Bronchial epithelial cell (primary cell): Measurements from ENCODE around the gene TSTD2. TPM values are rescaled to one million over a fixed set of nuclear protein-coding genes. Genes with fewer than 3 reads are reported as not detected.

Experiments used
- DNase-seq: peaks from one replicate; pipeline ENCODE4 v3.0.0-alpha.2; 2010; ENCODE audit warnings: low read depth
- FAIRE-seq: peaks from 2 replicates; lab custom pipeline; 2011; peaks lifted over from hg19 to GRCh38; lab: Jason Lieb, UNC
- H3K27me3 ChIP-seq: 2 replicates; pipeline ENCODE4 v1.5.1; 2011; ENCODE audit warnings: low read length; ENCODE audit not compliant: control insufficient read depth, insufficient read depth
- H3K36me3 ChIP-seq: 2 replicates; pipeline ENCODE4 v1.5.1; 2011; ENCODE audit warnings: low read length; ENCODE audit not compliant: control insufficient read depth, insufficient read depth
- H3K4me3 ChIP-seq: 2 replicates; pipeline ENCODE4 v1.5.1; 2011; ENCODE audit warnings: mild to moderate bottlenecking, low read depth, low read length, control low read depth
- CTCF ChIP-seq: IDR thresholded peaks from 2 replicates; pipeline ENCODE4 v1.5.1; 2011; ENCODE audit warnings: mild to moderate bottlenecking, moderate library complexity, low read length, control low read depth, inconsistent platforms; ENCODE audit not compliant: insufficient read depth, severe bottlenecking
- total RNA-seq: library from RNA; depleted of rRNA; stranded (reverse); fragments of >200 nt; gene quantifications from 2 replicates; pipeline ENCODE4 v1.2.1, GENCODE V29; 2014

Gene TSTD2
- 15.0 and 19.3 TPM in 2 replicates for total RNA-seq

GRCh38 chr9:97632985-97633858 lies at the start of gene TSTD2, which contains the start of gene NCBP1:
Gene TSTD2, minus strand, starts transcription at chr9:97633368. Its CDS starts 5,806 bp downstream, at chr9:97627562.
Gene NCBP1, plus strand, starts transcription at chr9:97633821. Its CDS starts 61 bp downstream, at chr9:97633882.
- no peaks in the 10 kb centered on the region for H3K27me3 ChIP-seq
- no peak for FAIRE-seq
- peak; percentile 90 for DNase-seq

GRCh38 chr9:97682242-97682641 lies 49.1 kb upstream of the TSTD2 start:
- FAIRE-seq: no peak

More at GRCh38 chr9:97632985-97633858, at the start of gene TSTD2, which contains the start of gene NCBP1:
- peak within 1 kb of the TSS; percentile 94 for H3K4me3 ChIP-seq
- H3K36me3 ChIP-seq: no peaks in the 10 kb centered on the region
- peak; percentile 7 for TF ChIP-seq CTCF

DNA sequence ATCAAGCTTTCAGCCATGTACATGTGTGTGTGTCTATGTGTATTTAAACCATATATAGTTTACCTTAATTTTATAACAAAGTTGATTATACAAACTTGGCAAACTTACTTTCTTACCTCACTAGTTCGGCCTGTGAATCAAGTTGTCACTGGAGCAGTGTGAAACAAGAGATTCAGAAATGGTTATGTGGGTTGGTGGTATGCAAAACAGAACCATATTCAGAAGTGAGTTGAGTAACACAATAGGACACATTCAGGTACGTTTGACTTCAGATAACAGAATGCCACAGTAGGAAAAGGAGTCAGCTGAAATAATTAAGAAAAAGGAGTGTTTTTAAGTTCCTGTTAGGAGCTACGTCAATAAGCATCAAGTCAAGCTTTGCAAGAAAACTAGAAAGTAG lies 42.5 kb upstream of the TSTD2 start:
- no peak for TF ChIP-seq CTCF
- DNase-seq: no peak
- H3K4me3 ChIP-seq: no peak overlapping the region
- H3K27me3 ChIP-seq: no peaks in the 10 kb centered on the region
- peaks cover 2% of the 10 kb centered on the region for H3K36me3 ChIP-seq
- no peak for FAIRE-seq

More at GRCh38 chr9:97682242-97682641, 49.1 kb upstream of the TSTD2 start:
- no peak for TF ChIP-seq CTCF
- Histone ChIP-seq H3K36me3 (peaks cover 6% of the 10 kb centered on the region), H3K27me3 (no peaks in the 10 kb centered on the region), H3K4me3 (no peak overlapping the region)
- no peak for DNase-seq

DNA sequence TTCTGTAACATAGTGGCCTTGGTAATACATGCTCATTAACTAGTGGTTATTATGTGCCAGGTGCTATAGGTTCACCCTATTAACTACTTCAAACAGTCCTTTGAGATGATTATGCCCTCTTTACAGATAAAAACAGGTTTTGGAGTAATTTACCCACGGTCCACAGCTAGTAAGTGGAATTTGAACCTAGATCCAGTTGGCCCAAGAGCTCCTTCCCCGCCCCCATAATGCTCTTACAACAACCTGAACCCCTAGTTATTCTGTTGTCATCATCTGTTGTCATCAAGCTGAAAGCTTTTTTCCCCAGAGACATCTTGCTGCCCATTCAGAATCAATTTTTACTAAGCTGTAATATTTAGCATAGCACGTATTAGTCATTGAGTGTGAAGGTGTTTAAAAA lies 40.8 kb upstream of the TSTD2 start:
- no peak for FAIRE-seq

DNA sequence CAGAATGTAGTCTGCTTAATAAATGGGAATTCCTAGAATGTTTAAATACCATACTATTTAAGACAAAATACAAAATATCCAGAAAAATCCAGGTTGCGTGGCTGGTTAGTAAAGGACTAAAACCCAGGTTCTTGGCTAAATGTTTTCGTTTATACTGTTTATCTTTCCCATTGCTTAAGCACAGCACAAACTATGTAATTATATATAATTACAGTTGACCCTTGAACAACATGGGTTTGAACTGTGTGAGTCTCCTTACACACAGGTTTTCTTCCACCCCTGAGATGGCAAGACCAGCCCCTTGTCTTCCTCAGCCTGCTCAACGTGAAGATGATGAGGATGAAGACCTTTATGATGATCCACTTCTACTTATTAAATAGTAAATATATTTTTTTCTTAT lies 39.2 kb upstream of the TSTD2 start:
- Histone ChIP-seq H3K36me3 (peaks cover 16% of the 10 kb centered on the region), H3K4me3 (no peak overlapping the region), H3K27me3 (no peaks in the 10 kb centered on the region)
- FAIRE-seq (no peak), DNase-seq (no peak)
- TF ChIP-seq CTCF: no peak

More for the DNA sequence above, 40.8 kb upstream of the TSTD2 start:
- DNase-seq: no peak
- Histone ChIP-seq H3K27me3 (no peaks in the 10 kb centered on the region), H3K4me3 (no peak overlapping the region), H3K36me3 (peaks cover 10% of the 10 kb centered on the region)
- TF ChIP-seq CTCF: no peak
